ENCODE data around the gene LRBA. TPM values are rescaled to one million over a fixed set of nuclear protein-coding genes. Genes with fewer than 3 reads are reported as not detected.
A peak's percentile ranks its signal among the peaks of the same experiment; 100 is the strongest.

LRBA gene
- total and polyA plus RNA-seq, 9 of the 15 experiments (the other 6 are each of a cell fraction or from before 2014, with no cell fraction given) = 24.2 to 88.7 (median 59.7) TPM

GRCh38 chr4:150322646-150323045 is 692.4 kb downstream of the LRBA start (continued):
- TF ChIP-seq DPF2 (IDR thresholded peaks at IDR 0.05) (no peak), WHSC1 (IDR thresholded peaks at IDR 0.05; ENCODE audit: low read length) (no peak), XRCC4 (IDR thresholded peaks at IDR 0.05; ENCODE audit: extremely low read depth, insufficient read depth, insufficient read length) (no peak)

DNA sequence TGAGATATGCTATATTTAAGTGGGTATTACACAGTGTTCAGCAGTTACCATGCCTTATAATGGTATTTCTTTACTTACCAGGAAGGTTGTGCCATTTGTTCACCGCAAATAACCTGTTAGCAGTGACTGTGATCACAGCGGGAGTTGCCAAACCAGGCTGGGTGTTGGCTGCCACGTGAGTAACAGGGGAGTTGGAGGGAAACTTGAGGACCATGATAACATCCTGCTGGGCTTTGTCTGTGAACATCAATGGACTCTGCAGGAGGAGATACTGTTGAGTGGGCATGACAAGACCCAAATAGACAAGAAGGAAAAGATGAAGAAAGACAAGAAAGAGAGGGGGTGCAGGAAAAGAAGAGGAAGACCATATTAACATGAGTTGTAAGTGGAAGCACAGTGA is 694.0 kb downstream of the LRBA start:
- no TSS peak for BruUV-seq (replicated peaks)
- POLR2A ChIA-PET = interaction anchor here (1.5 kb wide), 1 partner anchor 10 kb away, joined by 4 read pairs; no protein-coding TSS in a partner anchor
- H3K79me2 ChIP-seq (ENCODE audit: control insufficient read depth, insufficient read depth, low read length) = no peaks in the 10 kb centered on the region
- H2AFZ ChIP-seq (ENCODE audit: low read depth, low read length) = peak overlapping the region; percentile 60
- H3K9me3 ChIP-seq (replicated peaks; ENCODE audit: control insufficient read depth, insufficient read depth, low read depth, low read length) = no peaks in the 10 kb centered on the region
- CTCF ChIA-PET (ENCODE audit: low intra/inter-chr PET ratio) = no interaction called here
- H3K9ac ChIP-seq (ENCODE audit: insufficient read depth in 1 of 2, low read depth in 2 of 2, low read length in 2 of 2) = 0 out of 4 replicates have a peak overlapping the region, but pooled peaks of 1 of the 2 experiments have one; percentile 8
- 0 out of 2 replicates have a peak overlapping the region, but pooled peaks have one; percentile 26 for H3K4me2 ChIP-seq (ENCODE audit: insufficient read depth, low read length)
- H3K4me3 ChIP-seq = no peak overlapping the region
- DNase-seq (ENCODE audit: extremely low read depth in 1 of 4, low spot score in 3 of 4) = peak; percentile 16 to 82 (median 37)
- peaks cover 5 to 48% of the 10 kb centered on the region in 2 experiments for H3K4me1 ChIP-seq (replicated peaks in 1 of 2; ENCODE audit: control insufficient read depth in 2 of 2, insufficient read depth in 2 of 2, low read length in 2 of 2)
- in situ Hi-C loops (cut with MboI) (no loop called here), intact Hi-C loops (cut with micrococcal nuclease) (no loop called here)
- peak; percentile 16; the same call in 2 of the 3 replicates for ATAC-seq
- H3K27me3 ChIP-seq (ENCODE audit: control insufficient read depth in 2 of 2, insufficient read depth in 2 of 2, low read length in 2 of 2) = no peaks in the 10 kb centered on the region
- H4K20me1 ChIP-seq (replicated peaks; ENCODE audit: control insufficient read depth, insufficient read depth, low read length) = no peaks in the 10 kb centered on the region
- peak overlapping the region; percentile 61; the same call in 1 of the 3 replicates for H3K27ac ChIP-seq (ENCODE audit: extremely low read depth, low read depth, low read length)
- H3K36me3 ChIP-seq (ENCODE audit: control insufficient read depth, insufficient read depth, low read length) = peaks cover 5% of the 10 kb centered on the region; the same call in 2 of the 3 replicates
- H3K9me1 ChIP-seq (ENCODE audit: control insufficient read depth, insufficient read depth, low read length) = peaks cover 4% of the 10 kb centered on the region
- FAIRE-seq = peak; percentile 82
- WGBS (ENCODE audit: insufficient coverage, low coverage, missing lambda C conversion rate) = 2% methylated on average over 3 of the region's 3 CpGs
- TF ChIP-seq TFAP4 (CRISPR knock-in tag; IDR thresholded peaks at IDR 0.05; ENCODE audit: borderline replicate concordance) (0 out of 2 replicates have a peak, but pooled peaks have one; percentile 16), ZNF668 (CRISPR knock-in tag; IDR thresholded peaks at IDR 0.05) (peak; percentile 87), CEBPB (tag; IDR thresholded peaks at IDR 0.05) (peak; percentile 61), ZNF766 (CRISPR knock-in tag; conservative IDR thresholded peaks at IDR 0.05) (peak; percentile 91), KLF1 (tag; IDR thresholded peaks at IDR 0.05) (peak; percentile 41; the same call in 1 of the 2 replicates), SRSF1 (IDR thresholded peaks at IDR 0.05; ENCODE audit: low read depth, low read length) (no peak), CBX1 (IDR thresholded peaks at IDR 0.05; ENCODE audit: low read depth) (no peak), NR4A1 (CRISPR knock-in tag; IDR thresholded peaks at IDR 0.05) (peak; percentile 83; the same call in 1 of the 2 replicates), NR4A1 (tag; IDR thresholded peaks at IDR 0.05) (peak; percentile 93)
- TF ChIP-seq, protein P1, sequence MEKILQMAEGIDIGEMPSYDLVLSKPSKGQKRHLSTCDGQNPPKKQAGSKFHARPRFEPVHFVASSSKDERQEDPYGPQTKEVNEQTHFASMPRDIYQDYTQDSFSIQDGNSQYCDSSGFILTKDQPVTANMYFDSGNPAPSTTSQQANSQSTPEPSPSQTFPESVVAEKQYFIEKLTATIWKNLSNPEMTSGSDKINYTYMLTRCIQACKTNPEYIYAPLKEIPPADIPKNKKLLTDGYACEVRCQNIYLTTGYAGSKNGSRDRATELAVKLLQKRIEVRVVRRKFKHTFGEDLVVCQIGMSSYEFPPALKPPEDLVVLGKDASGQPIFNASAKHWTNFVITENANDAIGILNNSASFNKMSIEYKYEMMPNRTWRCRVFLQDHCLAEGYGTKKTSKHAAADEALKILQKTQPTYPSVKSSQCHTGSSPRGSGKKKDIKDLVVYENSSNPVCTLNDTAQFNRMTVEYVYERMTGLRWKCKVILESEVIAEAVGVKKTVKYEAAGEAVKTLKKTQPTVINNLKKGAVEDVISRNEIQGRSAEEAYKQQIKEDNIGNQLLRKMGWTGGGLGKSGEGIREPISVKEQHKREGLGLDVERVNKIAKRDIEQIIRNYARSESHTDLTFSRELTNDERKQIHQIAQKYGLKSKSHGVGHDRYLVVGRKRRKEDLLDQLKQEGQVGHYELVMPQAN (IDR thresholded peaks at IDR 0.05; ENCODE audit: borderline replicate concordance) = no peak
- TF ChIP-seq, protein P2, sequence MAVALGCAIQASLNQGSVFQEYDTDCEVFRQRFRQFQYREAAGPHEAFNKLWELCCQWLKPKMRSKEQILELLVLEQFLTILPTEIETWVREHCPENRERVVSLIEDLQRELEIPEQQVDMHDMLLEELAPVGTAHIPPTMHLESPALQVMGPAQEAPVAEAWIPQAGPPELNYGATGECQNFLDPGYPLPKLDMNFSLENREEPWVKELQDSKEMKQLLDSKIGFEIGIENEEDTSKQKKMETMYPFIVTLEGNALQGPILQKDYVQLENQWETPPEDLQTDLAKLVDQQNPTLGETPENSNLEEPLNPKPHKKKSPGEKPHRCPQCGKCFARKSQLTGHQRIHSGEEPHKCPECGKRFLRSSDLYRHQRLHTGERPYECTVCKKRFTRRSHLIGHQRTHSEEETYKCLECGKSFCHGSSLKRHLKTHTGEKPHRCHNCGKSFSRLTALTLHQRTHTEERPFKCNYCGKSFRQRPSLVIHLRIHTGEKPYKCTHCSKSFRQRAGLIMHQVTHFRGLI (CRISPR knock-in tag; IDR thresholded peaks at IDR 0.05) = peak; percentile 80; the same call in 1 of the 2 replicates
- TF ChIP-seq, protein P3, sequence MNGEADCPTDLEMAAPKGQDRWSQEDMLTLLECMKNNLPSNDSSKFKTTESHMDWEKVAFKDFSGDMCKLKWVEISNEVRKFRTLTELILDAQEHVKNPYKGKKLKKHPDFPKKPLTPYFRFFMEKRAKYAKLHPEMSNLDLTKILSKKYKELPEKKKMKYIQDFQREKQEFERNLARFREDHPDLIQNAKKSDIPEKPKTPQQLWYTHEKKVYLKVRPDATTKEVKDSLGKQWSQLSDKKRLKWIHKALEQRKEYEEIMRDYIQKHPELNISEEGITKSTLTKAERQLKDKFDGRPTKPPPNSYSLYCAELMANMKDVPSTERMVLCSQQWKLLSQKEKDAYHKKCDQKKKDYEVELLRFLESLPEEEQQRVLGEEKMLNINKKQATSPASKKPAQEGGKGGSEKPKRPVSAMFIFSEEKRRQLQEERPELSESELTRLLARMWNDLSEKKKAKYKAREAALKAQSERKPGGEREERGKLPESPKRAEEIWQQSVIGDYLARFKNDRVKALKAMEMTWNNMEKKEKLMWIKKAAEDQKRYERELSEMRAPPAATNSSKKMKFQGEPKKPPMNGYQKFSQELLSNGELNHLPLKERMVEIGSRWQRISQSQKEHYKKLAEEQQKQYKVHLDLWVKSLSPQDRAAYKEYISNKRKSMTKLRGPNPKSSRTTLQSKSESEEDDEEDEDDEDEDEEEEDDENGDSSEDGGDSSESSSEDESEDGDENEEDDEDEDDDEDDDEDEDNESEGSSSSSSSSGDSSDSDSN (IDR thresholded peaks at IDR 0.05; ENCODE audit: borderline replicate concordance in 1 of 2, low read depth in 2 of 2, low read length in 2 of 2) = no peak

All from K562 (cell line).